CD8-positive, alpha-beta memory T cell (primary cell): ENCODE results near the gene GRK6. TPM values are rescaled to one million over a fixed set of nuclear protein-coding genes. Genes with fewer than 3 reads are reported as not detected.

Source experiments
- CTCF ChIA-PET: fragments of 350-600 bp; sonication (Branson Sonifier 250); formaldehyde crosslinking; loops from one replicate; lab custom pipeline; 2021; ENCODE audit warnings: antibody characterized with exemption; lab: Charles Lee
- POLR2A ChIA-PET: fragments of 350-600 bp; sonication (Branson Sonifier 250); formaldehyde crosslinking; loops from one replicate; lab custom pipeline; 2021; ENCODE audit warnings: antibody characterized with exemption; lab: Charles Lee
- DNase-seq, 5 donors: peaks; one replicate each; pipeline versions ENCODE4 v3.0.0 to v3.0.0-alpha.2; 2020 to 2022; ENCODE audit warnings: mixed read lengths in 1 of 5
- H3K27ac ChIP-seq: one replicate; pipeline ENCODE4 v1.7.0; 2013; ENCODE audit warnings: low read depth, mild to moderate bottlenecking, low read length, moderate library complexity
- H3K27me3 ChIP-seq: 2 replicates; pipeline ENCODE4 v1.7.0; 2013; ENCODE audit warnings: low read length, mild to moderate bottlenecking; ENCODE audit not compliant: insufficient read depth, poor library complexity, severe bottlenecking
- H3K36me3 ChIP-seq: 2 replicates; pipeline ENCODE4 v1.7.0; 2013; ENCODE audit warnings: mild to moderate bottlenecking, low read length, moderate library complexity; ENCODE audit not compliant: insufficient read depth
- H3K4me1 ChIP-seq: 2 replicates; pipeline ENCODE4 v1.7.0; 2013; ENCODE audit warnings: mild to moderate bottlenecking, low read length, moderate library complexity; ENCODE audit not compliant: insufficient read depth
- H3K4me3 ChIP-seq: 2 replicates; pipeline ENCODE4 v1.7.0; 2013; ENCODE audit warnings: mild to moderate bottlenecking, low read length
- H3K9me3 ChIP-seq: 2 replicates; pipeline ENCODE4 v1.7.0; 2013; ENCODE audit warnings: mild to moderate bottlenecking, low read length
- H3K27ac Mint-ChIP-seq, 8 donors: one replicate each; pipeline ENCODE4 v1.8.0; 2020 to 2021; ENCODE audit warnings: mixed read lengths in 8 of 8, mild to moderate bottlenecking in 6 of 8, inconsistent platforms in 3 of 8, moderate library complexity in 3 of 8
- H3K27me3 Mint-ChIP-seq, 2 donors: one replicate each; pipeline ENCODE4 v1.8.0; 2020 to 2021; ENCODE audit warnings: mixed read lengths in 2 of 2, mild to moderate bottlenecking in 1 of 2, moderate library complexity in 1 of 2
- H3K36me3 Mint-ChIP-seq, 3 donors: one replicate each; pipeline ENCODE4 v1.8.0; 2020 to 2021; ENCODE audit warnings: mixed read lengths in 3 of 3, inconsistent platforms in 1 of 3, mild to moderate bottlenecking in 1 of 3
- H3K4me1 Mint-ChIP-seq, 3 donors: one replicate each; pipeline ENCODE4 v1.8.0; 2020 to 2021; ENCODE audit warnings: mixed read lengths in 3 of 3, inconsistent platforms in 1 of 3, mild to moderate bottlenecking in 1 of 3
- H3K4me3 Mint-ChIP-seq, 7 donors: one replicate each; pipeline ENCODE4 v1.8.0; 2020 to 2021; ENCODE audit warnings: mixed read lengths in 7 of 7, mild to moderate bottlenecking in 6 of 7, moderate library complexity in 4 of 7, inconsistent platforms in 2 of 7
- H3K9me3 Mint-ChIP-seq, 5 donors: one replicate each; pipeline ENCODE4 v1.8.0; 2020 to 2022; ENCODE audit warnings: mixed read lengths in 5 of 5, mild to moderate bottlenecking in 3 of 5, moderate library complexity in 2 of 5, inconsistent platforms in 1 of 5
- polyA plus RNA-seq: library from polyadenylated mRNA; unstranded; fragments of 300-500 nt; fragmentation: Illumina TruSeq; gene quantifications from one replicate; pipeline ENCODE4 v1.2.3, GENCODE V29; 2021
- total RNA-seq, 2 experiments: library from RNA; stranded (reverse); gene quantifications; one replicate each; pipeline ENCODE4 v1.2.3, GENCODE V29; 2021

The GRK6 gene
- total and polyA plus RNA-seq, 3 experiments from 2014 or later, result 180 to 201 (median 185) TPM

DNA sequence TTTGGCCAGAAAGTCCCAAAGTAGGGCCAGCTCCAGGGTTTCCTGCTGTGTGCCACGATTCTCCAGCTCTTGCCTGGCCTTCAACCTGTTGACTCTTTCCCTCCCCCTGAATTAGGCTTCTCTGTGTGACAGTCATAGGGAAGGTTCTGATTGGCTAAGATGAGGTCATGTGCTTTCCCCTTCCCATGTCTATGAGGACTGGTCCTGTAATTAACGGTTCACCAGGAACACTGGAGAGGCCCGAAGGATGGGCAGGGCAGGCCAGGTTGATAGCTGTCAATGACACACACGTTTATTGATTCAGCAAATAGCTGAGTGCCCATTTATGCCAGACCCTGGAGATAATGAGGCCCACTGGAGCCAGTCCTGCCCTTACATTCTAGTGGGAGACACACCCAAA, 11.1 kb downstream of the GRK6 start:
- Mint-ChIP-seq H3K4me1 (peaks cover 47 to 78% (median 51%) of the 10 kb centered on the region in 3 donors), H3K36me3 (peaks cover 5 to 90% (median 19%) of the 10 kb centered on the region in 3 donors)

GRCh38 chr5:177438468-177438867, 12.0 kb downstream of the GRK6 start:
- Histone ChIP-seq H3K4me1 (peaks cover 59% of the 10 kb centered on the region), H3K27me3 (no peaks in the 10 kb centered on the region), H3K36me3 (peaks cover 70% of the 10 kb centered on the region), H3K27ac (no peak overlapping the region), H3K9me3 (no peaks in the 10 kb centered on the region), H3K4me3 (no peak overlapping the region)
- Mint-ChIP-seq H3K4me1 (peaks cover 43 to 75% (median 51%) of the 10 kb centered on the region in 3 donors), H3K27me3 (no peaks in the 10 kb centered on the region), H3K9me3 (no peaks in the 10 kb centered on the region), H3K27ac (peak overlapping the region in 6 of 8 donors; percentile 27 to 96 (median 67)), H3K4me3 (peak overlapping the region in 2 of 7 donors; percentile 13 to 35), H3K36me3 (peaks cover 5 to 88% (median 19%) of the 10 kb centered on the region in 3 donors)
- ChIA-PET POLR2A (interaction anchor here (1.3 to 2.0 kb wide), 2 partner anchors 9 kb away, joined by 3 to 9 read pairs; no protein-coding TSS in a partner anchor), CTCF (interaction anchor here (1.2 to 20.8 kb wide), 8 partner anchors 9 to 59 kb away, joined by 3 to 326 read pairs (median 6); partner anchors contain the start of genes F12, GRK6, PDLIM7 and PFN3)
- DNase-seq, result no peak

More for the DNA sequence above, 11.1 kb downstream of the GRK6 start:
- Histone ChIP-seq H3K4me3 (no peak overlapping the region), H3K27me3 (no peaks in the 10 kb centered on the region), H3K27ac (no peak overlapping the region), H3K36me3 (peaks cover 79% of the 10 kb centered on the region), H3K4me1 (peaks cover 68% of the 10 kb centered on the region), H3K9me3 (no peaks in the 10 kb centered on the region)
- no peak for DNase-seq
- CTCF ChIA-PET, result interaction anchor here (0.9 to 15.5 kb wide), 9 partner anchors 8 to 67 kb away, joined by 3 to 307 read pairs (median 6); partner anchors contain the start of genes F12, GRK6, PDLIM7 and PFN3
- POLR2A ChIA-PET, result interaction anchor here (1.3 to 2.2 kb wide), 3 partner anchors 8 to 10 kb away, joined by 3 to 9 read pairs (median 9); partner anchors contain the start of gene PRR7
- Mint-ChIP-seq H3K4me3 (no peak overlapping the region), H3K9me3 (peaks cover 0 to 2% (median 0%) of the 10 kb centered on the region in 5 donors), H3K27me3 (no peaks in the 10 kb centered on the region), H3K27ac (peak overlapping the region in 3 of 8 donors; percentile 51 to 76 (median 72))

GRCh38 chr5:177439518-177440053, 13.1 kb downstream of the GRK6 start:
- no peaks in the 10 kb centered on the region for H3K27me3 ChIP-seq
- H3K27me3 Mint-ChIP-seq, result no peaks in the 10 kb centered on the region
- DNase-seq, result no peak
- H3K4me1 Mint-ChIP-seq, result peaks cover 45 to 72% (median 46%) of the 10 kb centered on the region in 3 donors
- H3K4me1 ChIP-seq, result peaks cover 49% of the 10 kb centered on the region
- H3K27ac Mint-ChIP-seq, result peak overlapping the region in 7 of 8 donors; percentile 13 to 96 (median 93)
- no peak overlapping the region for H3K4me3 ChIP-seq
- H3K36me3 Mint-ChIP-seq, result peaks cover 5 to 78% (median 19%) of the 10 kb centered on the region in 3 donors
- no peaks in the 10 kb centered on the region for H3K9me3 Mint-ChIP-seq
- H3K9me3 ChIP-seq, result no peaks in the 10 kb centered on the region
- H3K27ac ChIP-seq, result no peak overlapping the region
- H3K4me3 Mint-ChIP-seq, result peak overlapping the region in 3 of 7 donors; percentile 9 to 67 (median 19)
- H3K36me3 ChIP-seq, result peaks cover 59% of the 10 kb centered on the region
- ChIA-PET CTCF (interaction anchor here (1.2 to 20.8 kb wide), 7 partner anchors 9 to 50 kb away, joined by 3 to 326 read pairs (median 9); partner anchors contain the start of genes F12, GRK6 and PFN3), POLR2A (interaction anchor here (0.7 to 2.4 kb wide), 2 partner anchors 11 to 13 kb away, joined by 3 to 14 read pairs; partner anchors contain the start of gene GRK6)

GRCh38 chr5:177440211-177440989, 13.9 kb downstream of the GRK6 start:
- ChIA-PET POLR2A (interaction anchor here (0.6 to 2.4 kb wide), 5 partner anchors 9 to 66 kb away, joined by 3 to 14 read pairs (median 3); partner anchors contain the start of gene GRK6), CTCF (interaction anchor here (0.6 to 20.8 kb wide), 8 partner anchors 11 to 916 kb away, joined by 3 to 326 read pairs (median 8); partner anchors contain the start of genes F12, GRK6, PDLIM7 and PFN3)
- Mint-ChIP-seq H3K9me3 (no peaks in the 10 kb centered on the region), H3K36me3 (peaks cover 5 to 70% (median 19%) of the 10 kb centered on the region in 3 donors), H3K27ac (peak overlapping the region; percentile 13 to 96 (median 93)), H3K27me3 (no peaks in the 10 kb centered on the region), H3K4me3 (peak overlapping the region in 5 of 7 donors; percentile 9 to 67 (median 44)), H3K4me1 (peaks cover 47 to 75% (median 53%) of the 10 kb centered on the region in 3 donors)
- H3K27me3 ChIP-seq, result no peaks in the 10 kb centered on the region
- no peak overlapping the region for H3K4me3 ChIP-seq
- peak in 4 of 5 donors; percentile 38 to 65 (median 59) for DNase-seq
- H3K27ac ChIP-seq, result peak overlapping the region; percentile 43
- peaks cover 49% of the 10 kb centered on the region for H3K4me1 ChIP-seq
- peaks cover 52% of the 10 kb centered on the region for H3K36me3 ChIP-seq
- H3K9me3 ChIP-seq, result no peaks in the 10 kb centered on the region

DNA sequence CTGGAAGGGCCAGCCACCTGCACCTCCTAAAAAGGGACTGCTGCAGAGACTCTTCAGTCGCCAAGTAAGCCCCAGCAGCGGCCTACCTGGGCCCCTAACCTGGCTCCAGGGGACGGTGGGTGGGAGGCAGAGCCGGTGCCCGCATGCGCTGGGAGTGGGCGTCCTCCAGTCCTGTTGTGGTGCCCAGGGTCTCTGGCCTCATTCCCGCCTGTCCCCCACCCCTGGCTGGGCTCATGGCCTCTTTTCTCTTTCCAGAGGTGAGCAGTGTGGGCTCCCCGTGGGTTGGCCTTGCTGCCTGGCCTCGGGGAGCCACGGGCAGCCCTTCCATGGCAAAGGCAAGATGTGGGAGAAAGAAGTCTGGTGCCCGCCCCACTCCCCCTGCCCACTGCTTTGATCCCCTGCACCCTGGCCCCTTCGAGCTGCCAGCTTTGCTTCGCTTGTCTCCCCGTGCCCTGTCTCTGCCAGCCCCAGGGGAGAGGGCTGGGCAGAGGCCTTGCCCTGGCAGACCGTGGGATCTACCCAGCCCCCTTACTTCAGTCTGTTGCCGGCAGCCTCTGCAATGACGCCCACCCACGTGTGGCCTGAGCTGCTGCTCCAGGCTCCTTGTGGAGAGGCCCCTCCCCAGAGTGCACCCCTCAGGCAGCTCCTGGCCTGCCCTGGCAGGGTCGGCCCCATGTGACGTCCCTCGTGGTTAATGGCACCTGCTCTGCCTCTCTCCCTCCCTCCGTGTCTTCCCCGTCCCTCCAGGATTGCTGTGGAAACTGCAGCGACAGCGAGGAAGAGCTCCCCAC, 14.7 kb downstream of the GRK6 start:
- no peak overlapping the region for H3K4me3 ChIP-seq
- CTCF ChIA-PET, result interaction anchor here (1.3 to 20.8 kb wide), 7 partner anchors 12 to 56 kb away, joined by 3 to 326 read pairs (median 47); partner anchors contain the start of genes F12, GRK6, PDLIM7 and PFN3
- H3K27ac ChIP-seq, result peak overlapping the region; percentile 43
- Mint-ChIP-seq H3K9me3 (no peaks in the 10 kb centered on the region), H3K36me3 (peaks cover 5 to 64% (median 19%) of the 10 kb centered on the region in 3 donors), H3K4me3 (no peak overlapping the region), H3K27me3 (no peaks in the 10 kb centered on the region), H3K27ac (peak overlapping the region in 5 of 8 donors; percentile 65 to 94 (median 76)), H3K4me1 (peaks cover 55 to 77% (median 61%) of the 10 kb centered on the region in 3 donors)
- no peak for DNase-seq
- no peaks in the 10 kb centered on the region for H3K27me3 ChIP-seq
- H3K9me3 ChIP-seq, result no peaks in the 10 kb centered on the region
- peaks cover 49% of the 10 kb centered on the region for H3K36me3 ChIP-seq
- POLR2A ChIA-PET, result interaction anchor here (0.9 to 8.6 kb wide), 5 partner anchors 9 to 38 kb away, joined by 3 to 154 read pairs (median 7); partner anchors contain the start of gene GRK6
- peaks cover 51% of the 10 kb centered on the region for H3K4me1 ChIP-seq

DNA sequence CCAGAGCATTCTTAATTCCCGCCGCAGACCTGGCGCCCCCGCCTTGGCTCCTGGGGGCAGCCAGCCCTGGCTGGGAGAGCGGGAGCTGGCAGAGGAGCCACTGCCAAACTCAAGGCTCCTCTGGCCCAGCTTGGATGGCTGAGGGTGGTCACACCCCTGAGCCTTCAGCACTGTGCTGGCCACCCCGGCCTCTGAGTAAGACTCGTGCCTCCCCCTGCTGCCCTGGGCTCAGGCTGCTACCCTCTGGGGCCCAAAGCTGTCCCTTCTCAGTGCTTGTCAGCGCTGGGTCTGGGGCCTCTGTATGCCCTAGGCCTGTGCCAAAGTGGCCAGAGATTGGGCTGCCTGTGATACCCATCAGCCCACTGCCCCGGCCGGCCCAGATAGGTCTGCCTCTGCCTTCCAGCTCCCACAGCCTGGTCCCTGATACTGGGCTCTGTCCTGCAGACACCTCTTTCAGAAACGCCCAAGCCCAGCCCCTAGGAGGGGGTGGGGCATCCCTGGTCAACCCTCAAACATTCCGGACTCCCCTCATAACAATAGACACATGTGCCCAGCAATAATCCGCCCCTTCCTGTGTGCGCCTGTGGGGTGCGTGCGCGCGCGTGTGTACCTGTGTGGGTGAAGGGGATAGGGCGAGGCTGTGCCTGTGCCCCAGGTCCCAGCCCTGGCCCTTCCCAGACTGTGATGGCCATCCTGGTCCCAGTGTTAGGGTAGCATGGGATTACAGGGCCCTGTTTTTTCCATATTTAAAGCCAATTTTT, 15.8 kb downstream of the GRK6 start:
- Mint-ChIP-seq H3K36me3 (peaks cover 5 to 54% (median 17%) of the 10 kb centered on the region in 3 donors), H3K4me3 (peak overlapping the region in 1 of 7 donors; percentile 42), H3K4me1 (peaks cover 49 to 68% (median 53%) of the 10 kb centered on the region in 3 donors), H3K27me3 (no peaks in the 10 kb centered on the region), H3K27ac (peak overlapping the region in 4 of 8 donors; percentile 3 to 65 (median 56)), H3K9me3 (no peaks in the 10 kb centered on the region)
- no peak overlapping the region for H3K27ac ChIP-seq
- H3K9me3 ChIP-seq, result no peaks in the 10 kb centered on the region
- CTCF ChIA-PET, result interaction anchor here (1.3 to 20.8 kb wide), 6 partner anchors 13 to 55 kb away, joined by 3 to 326 read pairs (median 164); partner anchors contain the start of genes F12, GRK6, PDLIM7 and PFN3
- POLR2A ChIA-PET, result interaction anchor here (1.5 to 8.6 kb wide), 4 partner anchors 10 to 39 kb away, joined by 3 to 154 read pairs (median 36); partner anchors contain the start of gene GRK6
- no peak for DNase-seq
- peaks cover 40% of the 10 kb centered on the region for H3K36me3 ChIP-seq
- peaks cover 43% of the 10 kb centered on the region for H3K4me1 ChIP-seq
- H3K4me3 ChIP-seq, result no peak overlapping the region
- no peaks in the 10 kb centered on the region for H3K27me3 ChIP-seq
